PC-3 (cell line): ENCODE measurements around the gene SLC5A6.

Source experiments
- CTCF ChIP-seq: fragments of 300-600 bp; sonication (generic); conservative IDR thresholded peaks from 2 replicates; pipeline ENCODE4 v1.5.1; 2017; ENCODE audit warnings: antibody characterized with exemption, low read depth, mild to moderate bottlenecking, low read length
- EZH2phosphoT487 ChIP-seq: fragments of 300-600 bp; sonication (generic); IDR thresholded peaks from 2 replicates; pipeline ENCODE4 v1.6.1; 2018; ENCODE audit warnings: mild to moderate bottlenecking, antibody characterized with exemption, low read length, borderline replicate concordance

GRCh38 chr2:27182346-27182745 is 29.7 kb downstream of the SLC5A6 start:
- TF ChIP-seq CTCF (no peak), EZH2phosphoT487 (no peak)
